DOHH2 (cell line): Measurements from ENCODE around the gene OPTN.

ENCODE experiments used
- H3F3A ChIP-seq: fragments of 200-600 bp; sonication (generic), shearing (Covaris generic); 2 replicates; pipeline ENCODE4 v1.6.0; 2016; ENCODE audit warnings: antibody characterized with exemption, mild to moderate bottlenecking; ENCODE audit not compliant: control insufficient read depth, insufficient read depth
- H3K27ac ChIP-seq: fragments of 200-600 bp; sonication (generic); 2 replicates; pipeline ENCODE4 v1.5.1; 2014; ENCODE audit warnings: low read depth, mild to moderate bottlenecking, low read length, moderate library complexity
- H3K27me3 ChIP-seq: fragments of 200-600 bp; sonication (generic); 2 replicates; pipeline ENCODE4 v1.6.1; 2014; ENCODE audit warnings: mild to moderate bottlenecking, low read length, mixed read lengths; ENCODE audit not compliant: control insufficient read depth
- H3K36me3 ChIP-seq: fragments of 200-600 bp; sonication (generic); 2 replicates; pipeline ENCODE4 v1.6.1; 2014; ENCODE audit warnings: mild to moderate bottlenecking, low read length, moderate library complexity, mixed read lengths; ENCODE audit not compliant: control insufficient read depth
- H3K4me1 ChIP-seq: fragments of 200-600 bp; sonication (generic); 2 replicates; pipeline ENCODE4 v1.6.1; 2014; ENCODE audit warnings: mild to moderate bottlenecking, low read length, mixed read lengths; ENCODE audit not compliant: control insufficient read depth
- H3K4me2 ChIP-seq: fragments of 200-600 bp; sonication (generic); 2 replicates; pipeline ENCODE4 v1.6.0; 2014; ENCODE audit warnings: mild to moderate bottlenecking, low read length, moderate library complexity
- H3K4me3 ChIP-seq: fragments of 200-600 bp; sonication (generic); 2 replicates; pipeline ENCODE4 v1.5.1; 2014; ENCODE audit warnings: mild to moderate bottlenecking, low read length, mixed read lengths
- H3K79me2 ChIP-seq: fragments of 200-600 bp; sonication (generic); 2 replicates; pipeline ENCODE4 v1.6.1; 2014; ENCODE audit warnings: mild to moderate bottlenecking, low read length, mixed read lengths; ENCODE audit not compliant: control insufficient read depth
- H3K9me2 ChIP-seq: fragments of 200-600 bp; sonication (generic); replicated peaks from 2 replicates; pipeline ENCODE4 v1.6.1; 2014; ENCODE audit warnings: mild to moderate bottlenecking, low read length, mixed read lengths; ENCODE audit not compliant: control insufficient read depth
- H3K9me3 ChIP-seq: fragments of 200-600 bp; sonication (generic); 2 replicates; pipeline ENCODE4 v1.6.1; 2014; ENCODE audit warnings: antibody characterized with exemption, low read length, mixed read lengths; ENCODE audit not compliant: control insufficient read depth, insufficient read depth
- H4K20me1 ChIP-seq: fragments of 200-600 bp; sonication (generic); 2 replicates; pipeline ENCODE4 v1.6.0; 2014; ENCODE audit warnings: low read depth, mild to moderate bottlenecking, antibody characterized with exemption, low read length, moderate library complexity; ENCODE audit not compliant: control insufficient read depth, insufficient read depth
- CTCF ChIP-seq: fragments of 200-600 bp; sonication (generic); IDR thresholded peaks from one replicate; pipeline ENCODE4 v1.5.1; 2014; ENCODE audit warnings: antibody characterized with exemption, mild to moderate bottlenecking, low read depth, low read length; ENCODE audit not compliant: poor library complexity, severe bottlenecking
- EZH2phosphoT487 ChIP-seq: fragments of 200-600 bp; sonication (generic); IDR thresholded peaks from 2 replicates; pipeline ENCODE4 v1.6.1; 2017; ENCODE audit warnings: borderline replicate concordance, mild to moderate bottlenecking, antibody characterized with exemption, low read length, moderate library complexity, mixed read lengths

The OPTN gene

GRCh38 chr10:13168781-13169180, 68.8 kb downstream of the OPTN start:
- Histone ChIP-seq H3K4me1 (peaks cover 4% of the 10 kb centered on the region; the same call in 1 of the 2 replicates), H4K20me1 (peaks cover 6% of the 10 kb centered on the region; the same call in 1 of the 2 replicates), H3K79me2 (peaks cover 74% of the 10 kb centered on the region), H3K9me2 (no peaks in the 10 kb centered on the region), H3K4me3 (no peak overlapping the region), H3K27me3 (no peaks in the 10 kb centered on the region), H3K9me3 (no peaks in the 10 kb centered on the region), H3K27ac (no peak overlapping the region), H3K36me3 (peaks cover 94% of the 10 kb centered on the region), H3F3A (no peaks in the 10 kb centered on the region), H3K4me2 (no peak overlapping the region)
- no peak for TF ChIP-seq EZH2phosphoT487
- TF ChIP-seq CTCF: no peak

- Histone ChIP-seq H3K4me1 (no peaks in the 10 kb centered on the region), H3K9me2 (no peaks in the 10 kb centered on the region), H3K9me3 (no peaks in the 10 kb centered on the region), H3K27me3 (no peaks in the 10 kb centered on the region), H3K4me2 (no peak overlapping the region), H3K27ac (no peak overlapping the region), H3K79me2 (peaks cover 32% of the 10 kb centered on the region), H3K36me3 (peaks cover 95% of the 10 kb centered on the region), H4K20me1 (peaks cover 2% of the 10 kb centered on the region; the same call in 1 of the 2 replicates), H3K4me3 (no peak overlapping the region), H3F3A (no peaks in the 10 kb centered on the region)
- TF ChIP-seq EZH2phosphoT487: no peak
- TF ChIP-seq CTCF: no peak
Measured at GRCh38 chr10:13173616-13174015, 73.7 kb downstream of the OPTN start.

- Histone ChIP-seq H3F3A (no peaks in the 10 kb centered on the region), H3K27ac (no peak overlapping the region), H4K20me1 (no peaks in the 10 kb centered on the region; the same call in 1 of the 2 replicates), H3K79me2 (peaks cover 10% of the 10 kb centered on the region), H3K4me3 (no peak overlapping the region), H3K27me3 (no peaks in the 10 kb centered on the region), H3K4me1 (no peaks in the 10 kb centered on the region), H3K4me2 (no peak overlapping the region), H3K9me2 (no peaks in the 10 kb centered on the region), H3K36me3 (peaks cover 96% of the 10 kb centered on the region), H3K9me3 (no peaks in the 10 kb centered on the region)
- TF ChIP-seq EZH2phosphoT487: no peak
Measured at GRCh38 chr10:13180788-13181187, 80.8 kb downstream of the OPTN start.

GRCh38 chr10:13182424-13182823, 82.5 kb downstream of the OPTN start:
- Histone ChIP-seq H4K20me1 (no peaks in the 10 kb centered on the region; the same call in 1 of the 2 replicates), H3K36me3 (peaks cover 97% of the 10 kb centered on the region), H3K9me2 (no peaks in the 10 kb centered on the region), H3K79me2 (peaks cover 10% of the 10 kb centered on the region), H3K9me3 (no peaks in the 10 kb centered on the region), H3K4me1 (no peaks in the 10 kb centered on the region), H3F3A (no peaks in the 10 kb centered on the region), H3K27me3 (no peaks in the 10 kb centered on the region), H3K4me2 (no peak overlapping the region), H3K4me3 (no peak overlapping the region), H3K27ac (no peak overlapping the region)
- TF ChIP-seq CTCF (no peak), EZH2phosphoT487 (no peak)
